GM12891 (cell line): ENCODE results near the gene CRADD.

Experiments used
- POLR2A ChIP-seq: IDR thresholded peaks from 2 replicates; pipeline ENCODE4 v1.6.1; 2011; ENCODE audit warnings: low read depth, low read length, control low read depth
- POLR2AphosphoS5 ChIP-seq: IDR thresholded peaks from 2 replicates; pipeline ENCODE4 v1.6.1; 2011; ENCODE audit warnings: low read depth, low read length, control low read depth
- POU2F2 ChIP-seq: IDR thresholded peaks from 2 replicates; pipeline ENCODE4 v1.6.1; 2011; ENCODE audit warnings: low read depth, mild to moderate bottlenecking, control low read depth, low read length, moderate library complexity
- TAF1 ChIP-seq: IDR thresholded peaks from 2 replicates; pipeline ENCODE4 v1.6.1; 2011; ENCODE audit warnings: low read depth, low read length, control low read depth

- TF ChIP-seq POLR2AphosphoS5 (no peak), POLR2A (no peak), POU2F2 (no peak), TAF1 (no peak)
Observed at GRCh38 chr12:93667672-93668071, 9.5 kb upstream of the CRADD start.
